GM23338 (cell line): ENCODE results near the gene NFKBIB.

ENCODE experiments used
- CREB1 ChIP-seq: fragments of 250-450 bp; sonication (Bioruptor Pico); IDR thresholded peaks from 2 replicates; pipeline ENCODE4 v1.5.0; 2020; ENCODE audit warnings: low read depth, mild to moderate bottlenecking, moderate library complexity
- EZH2 ChIP-seq: fragments of 200-600 bp; sonication (generic); IDR thresholded peaks from one replicate; pipeline ENCODE4 v1.8.0; 2017; ENCODE audit warnings: antibody characterized with exemption, mild to moderate bottlenecking, low read depth; ENCODE audit not compliant: unreplicated experiment
- EZH2phosphoT487 ChIP-seq: fragments of 200-600 bp; sonication (generic); IDR thresholded peaks from one replicate; pipeline ENCODE4 v1.8.1; 2018; ENCODE audit warnings: antibody characterized with exemption; ENCODE audit not compliant: unreplicated experiment
- NANOG ChIP-seq: IDR thresholded peaks from 2 replicates; pipeline ENCODE4 v1.6.1; 2016; ENCODE audit warnings: antibody characterized with exemption, borderline replicate concordance
- POLR2AphosphoS5 ChIP-seq: IDR thresholded peaks from 2 replicates; pipeline ENCODE4 v1.6.1; 2016; ENCODE audit warnings: antibody characterized with exemption, low read depth
- ZNF331 ChIP-seq: fragments of 250-450 bp; sonication (Bioruptor Pico); IDR thresholded peaks from 2 replicates; pipeline ENCODE4 v1.5.0; 2020; ENCODE audit warnings: low read depth, mild to moderate bottlenecking, moderate library complexity
- TF ChIP-seq, protein P1 (sequence below), 2 experiments: fragments of 200-600 bp in 1 of 2; sonication (generic) in 1 of 2; conservative IDR thresholded peaks; 2 replicates each; pipeline versions ENCODE4 v1.5.1 to v1.6.1; 2016 to 2017; ENCODE audit warnings: antibody characterized with exemption in 2 of 2, low read depth in 2 of 2, mild to moderate bottlenecking in 2 of 2, moderate library complexity in 1 of 2
- TF ChIP-seq, protein P2 (sequence below): IDR thresholded peaks from one replicate; pipeline ENCODE4 v1.6.1; 2018; ENCODE audit warnings: antibody characterized with exemption; ENCODE audit not compliant: unreplicated experiment
- TF ChIP-seq, protein P3 (sequence below): IDR thresholded peaks from 2 replicates; pipeline ENCODE4 v1.6.1; 2016; ENCODE audit warnings: antibody characterized with exemption

- TF ChIP-seq, protein P1, sequence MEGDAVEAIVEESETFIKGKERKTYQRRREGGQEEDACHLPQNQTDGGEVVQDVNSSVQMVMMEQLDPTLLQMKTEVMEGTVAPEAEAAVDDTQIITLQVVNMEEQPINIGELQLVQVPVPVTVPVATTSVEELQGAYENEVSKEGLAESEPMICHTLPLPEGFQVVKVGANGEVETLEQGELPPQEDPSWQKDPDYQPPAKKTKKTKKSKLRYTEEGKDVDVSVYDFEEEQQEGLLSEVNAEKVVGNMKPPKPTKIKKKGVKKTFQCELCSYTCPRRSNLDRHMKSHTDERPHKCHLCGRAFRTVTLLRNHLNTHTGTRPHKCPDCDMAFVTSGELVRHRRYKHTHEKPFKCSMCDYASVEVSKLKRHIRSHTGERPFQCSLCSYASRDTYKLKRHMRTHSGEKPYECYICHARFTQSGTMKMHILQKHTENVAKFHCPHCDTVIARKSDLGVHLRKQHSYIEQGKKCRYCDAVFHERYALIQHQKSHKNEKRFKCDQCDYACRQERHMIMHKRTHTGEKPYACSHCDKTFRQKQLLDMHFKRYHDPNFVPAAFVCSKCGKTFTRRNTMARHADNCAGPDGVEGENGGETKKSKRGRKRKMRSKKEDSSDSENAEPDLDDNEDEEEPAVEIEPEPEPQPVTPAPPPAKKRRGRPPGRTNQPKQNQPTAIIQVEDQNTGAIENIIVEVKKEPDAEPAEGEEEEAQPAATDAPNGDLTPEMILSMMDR (conservative IDR thresholded peaks at IDR 0.05; ENCODE audit: low read depth in 2 of 2): no peak
- TF ChIP-seq EZH2: no peak
- no peak for TF ChIP-seq ZNF331
- TF ChIP-seq POLR2AphosphoS5: no peak
- TF ChIP-seq CREB1 (CRISPR knock-in tag): no peak
- TF ChIP-seq NANOG: no peak
- no peak for TF ChIP-seq EZH2phosphoT487
- TF ChIP-seq, protein P2, sequence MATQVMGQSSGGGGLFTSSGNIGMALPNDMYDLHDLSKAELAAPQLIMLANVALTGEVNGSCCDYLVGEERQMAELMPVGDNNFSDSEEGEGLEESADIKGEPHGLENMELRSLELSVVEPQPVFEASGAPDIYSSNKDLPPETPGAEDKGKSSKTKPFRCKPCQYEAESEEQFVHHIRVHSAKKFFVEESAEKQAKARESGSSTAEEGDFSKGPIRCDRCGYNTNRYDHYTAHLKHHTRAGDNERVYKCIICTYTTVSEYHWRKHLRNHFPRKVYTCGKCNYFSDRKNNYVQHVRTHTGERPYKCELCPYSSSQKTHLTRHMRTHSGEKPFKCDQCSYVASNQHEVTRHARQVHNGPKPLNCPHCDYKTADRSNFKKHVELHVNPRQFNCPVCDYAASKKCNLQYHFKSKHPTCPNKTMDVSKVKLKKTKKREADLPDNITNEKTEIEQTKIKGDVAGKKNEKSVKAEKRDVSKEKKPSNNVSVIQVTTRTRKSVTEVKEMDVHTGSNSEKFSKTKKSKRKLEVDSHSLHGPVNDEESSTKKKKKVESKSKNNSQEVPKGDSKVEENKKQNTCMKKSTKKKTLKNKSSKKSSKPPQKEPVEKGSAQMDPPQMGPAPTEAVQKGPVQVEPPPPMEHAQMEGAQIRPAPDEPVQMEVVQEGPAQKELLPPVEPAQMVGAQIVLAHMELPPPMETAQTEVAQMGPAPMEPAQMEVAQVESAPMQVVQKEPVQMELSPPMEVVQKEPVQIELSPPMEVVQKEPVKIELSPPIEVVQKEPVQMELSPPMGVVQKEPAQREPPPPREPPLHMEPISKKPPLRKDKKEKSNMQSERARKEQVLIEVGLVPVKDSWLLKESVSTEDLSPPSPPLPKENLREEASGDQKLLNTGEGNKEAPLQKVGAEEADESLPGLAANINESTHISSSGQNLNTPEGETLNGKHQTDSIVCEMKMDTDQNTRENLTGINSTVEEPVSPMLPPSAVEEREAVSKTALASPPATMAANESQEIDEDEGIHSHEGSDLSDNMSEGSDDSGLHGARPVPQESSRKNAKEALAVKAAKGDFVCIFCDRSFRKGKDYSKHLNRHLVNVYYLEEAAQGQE: no peak
- TF ChIP-seq, protein P3, sequence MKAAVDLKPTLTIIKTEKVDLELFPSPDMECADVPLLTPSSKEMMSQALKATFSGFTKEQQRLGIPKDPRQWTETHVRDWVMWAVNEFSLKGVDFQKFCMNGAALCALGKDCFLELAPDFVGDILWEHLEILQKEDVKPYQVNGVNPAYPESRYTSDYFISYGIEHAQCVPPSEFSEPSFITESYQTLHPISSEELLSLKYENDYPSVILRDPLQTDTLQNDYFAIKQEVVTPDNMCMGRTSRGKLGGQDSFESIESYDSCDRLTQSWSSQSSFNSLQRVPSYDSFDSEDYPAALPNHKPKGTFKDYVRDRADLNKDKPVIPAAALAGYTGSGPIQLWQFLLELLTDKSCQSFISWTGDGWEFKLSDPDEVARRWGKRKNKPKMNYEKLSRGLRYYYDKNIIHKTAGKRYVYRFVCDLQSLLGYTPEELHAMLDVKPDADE: no peak
These were observed 4.8 kb upstream of the NFKBIB start for GRCh38 chr19:38894968-38895367.
